UCSD-AML1 (cell line): ENCODE measurements around the gene IARS2.
"Not testable (repeated sequence)": the region's sequence is repeated elsewhere in the genome, so short reads cannot be mapped to it uniquely, and the experiment has no call there.

Experiments used
- DNase-seq: peaks from one replicate; lab custom pipeline; 2025; ENCODE audit not compliant: unreplicated experiment; lab: John Stamatoyannopoulos, UW

Gene IARS2

DNA sequence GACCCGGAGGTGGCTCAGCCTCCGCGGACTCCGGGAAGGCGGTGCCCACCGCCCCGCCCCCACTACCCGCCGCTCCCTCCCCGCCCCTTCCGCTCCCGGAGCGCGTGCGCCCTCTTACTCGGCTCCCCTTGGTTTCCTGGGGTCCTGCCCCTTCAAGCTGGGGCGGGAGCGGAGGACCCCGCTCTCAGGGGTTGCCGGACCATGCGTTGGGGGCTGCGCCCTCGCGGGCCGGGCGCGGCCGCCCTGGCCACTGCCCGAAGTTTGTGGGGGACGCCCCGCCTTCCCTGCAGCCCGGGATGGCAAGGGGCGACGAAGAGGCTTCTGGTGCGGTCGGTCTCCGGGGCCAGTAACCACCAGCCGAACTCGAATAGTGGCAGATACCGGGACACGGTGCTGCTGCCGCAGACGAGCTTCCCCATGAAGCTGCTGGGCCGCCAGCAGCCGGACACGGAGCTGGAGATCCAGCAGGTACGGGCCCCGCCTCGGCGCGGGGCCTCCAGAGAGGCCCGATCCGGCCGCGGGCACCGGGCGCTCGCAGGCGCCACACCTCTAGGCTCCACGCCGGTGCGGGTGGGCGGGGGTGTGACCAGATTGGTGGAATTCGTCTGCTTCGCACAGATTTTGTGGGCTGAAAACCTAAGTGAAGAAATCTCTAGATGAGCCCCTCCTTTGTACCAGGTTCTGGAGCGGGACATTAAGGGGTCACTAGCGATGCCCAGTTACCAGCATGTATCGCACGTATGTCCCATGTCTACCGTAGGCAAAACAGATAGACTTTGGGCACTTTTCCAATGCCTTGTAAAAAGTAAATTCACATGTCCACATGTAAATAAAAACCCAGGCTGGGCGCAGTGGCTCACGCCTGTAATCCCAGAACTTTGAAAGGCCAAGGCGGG, at the start of gene IARS2:
TSS of gene IARS2 (plus strand) at position 117 of the 896 bp plus-strand sequence. CDS start at position 202, 85 bp downstream.
- peak; percentile 90 for DNase-seq

DNA sequence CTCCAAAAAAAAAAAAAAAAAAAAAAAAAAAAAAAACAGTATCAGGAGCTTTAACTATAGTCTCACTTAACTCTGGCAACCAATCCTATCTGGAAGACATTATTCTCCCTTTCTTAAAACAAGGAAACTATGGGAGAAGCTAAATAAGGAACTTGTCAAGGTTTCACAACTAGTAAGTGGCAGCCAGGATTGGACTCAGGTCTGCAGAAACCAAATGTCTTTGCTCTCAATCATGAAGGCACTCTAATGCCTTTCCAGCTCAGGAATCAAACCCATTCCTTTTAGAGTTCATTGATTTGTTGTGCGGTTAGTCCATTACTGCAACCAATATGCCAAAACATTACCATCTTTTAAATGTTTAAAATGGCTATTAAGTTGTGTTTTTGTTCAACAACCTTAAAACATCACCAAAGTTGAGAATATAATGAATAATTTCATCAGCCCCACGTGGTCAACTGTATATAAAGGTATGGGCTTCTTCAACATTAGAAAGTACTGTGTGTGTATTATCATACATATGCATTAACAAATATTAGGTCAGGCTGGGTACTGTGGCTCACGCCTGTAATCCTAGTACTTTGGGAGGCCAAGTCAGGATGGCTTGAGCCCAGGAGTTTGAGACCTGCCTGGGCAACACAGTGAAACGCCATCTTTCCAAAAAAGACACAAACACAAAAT, 49.1 kb upstream of the IARS2 start:
- no peak for DNase-seq

DNA sequence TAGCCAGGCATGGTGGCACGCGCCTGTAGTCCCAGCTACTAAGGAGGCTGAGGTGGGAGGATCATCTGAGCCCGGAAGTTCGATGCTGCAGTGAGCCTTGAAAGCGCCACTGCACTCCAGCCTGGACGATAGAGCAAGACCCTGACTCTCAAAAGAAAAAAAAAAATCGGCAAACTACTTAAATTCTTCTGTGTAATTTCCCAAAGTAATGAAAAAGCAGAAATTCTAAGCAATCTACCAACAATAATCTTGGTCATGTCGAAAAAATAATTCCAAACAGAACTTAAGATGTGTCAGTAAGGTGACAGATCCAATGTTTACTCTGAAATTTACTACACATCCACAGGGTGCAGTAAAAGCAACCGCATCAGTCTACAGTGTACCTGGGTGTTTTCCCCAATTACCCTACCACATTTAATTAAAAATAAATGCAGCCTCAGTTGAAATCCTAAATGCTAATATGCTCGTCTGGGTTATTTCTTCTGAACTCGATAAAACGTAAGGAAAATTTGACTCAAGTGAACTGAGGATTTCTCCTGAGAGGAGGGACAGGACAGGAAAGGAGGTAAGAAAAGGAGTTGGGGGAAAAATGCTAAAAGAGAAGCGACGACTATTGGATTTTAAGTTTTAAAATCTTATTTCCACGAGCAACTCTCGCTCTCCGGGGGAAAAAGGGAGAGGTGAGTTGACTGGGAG, 48.4 kb upstream of the IARS2 start:
- DNase-seq = peak; percentile 31

DNA sequence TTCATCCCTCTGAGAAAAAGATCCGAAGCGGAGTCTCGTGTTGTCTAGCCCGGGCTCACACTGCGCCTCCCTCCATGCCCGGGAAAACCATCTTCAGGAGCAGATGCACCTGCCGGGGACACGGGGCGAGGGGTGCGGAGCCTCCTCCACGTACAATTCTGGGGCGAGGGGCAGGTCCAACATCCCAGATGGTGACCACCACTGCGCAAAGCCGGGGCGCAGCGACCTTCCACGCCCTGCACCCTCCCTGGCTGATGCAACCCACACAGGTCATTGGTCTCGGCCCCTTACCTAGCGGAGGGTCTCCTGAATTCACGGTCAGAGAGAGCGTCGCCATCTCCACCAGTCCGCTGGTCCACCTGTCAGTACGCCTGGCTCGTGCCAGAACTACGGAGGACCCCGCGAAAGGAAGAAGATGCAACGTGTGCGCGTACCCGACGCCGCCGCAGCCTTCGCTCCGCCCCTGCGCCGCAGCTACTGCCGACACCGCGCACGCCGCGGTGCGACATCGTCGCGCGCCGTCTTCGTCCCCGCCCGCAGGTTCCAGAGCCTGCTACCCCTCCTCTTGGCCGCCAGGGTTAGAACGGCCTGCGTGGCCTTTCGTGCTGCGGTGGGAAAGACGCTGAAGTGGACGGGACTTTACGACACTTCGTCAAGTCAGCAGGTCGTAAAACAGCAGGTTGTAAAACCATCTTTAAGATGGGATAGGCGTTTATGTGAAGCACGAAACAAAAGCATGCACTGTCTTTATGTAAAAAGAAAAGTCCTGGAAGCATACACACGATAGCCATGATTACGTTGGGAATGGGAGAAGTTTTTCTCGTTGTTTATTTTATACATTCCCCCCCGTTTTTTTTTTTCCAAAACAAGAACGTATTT, 47.6 kb upstream of the IARS2 start, which contains the start of gene EPRS1:
TSS of gene EPRS1 (minus strand) at position 454 of the 879 bp plus-strand sequence. CDS start at position 337, 117 bp downstream.
- peak; percentile 94 for DNase-seq

DNA sequence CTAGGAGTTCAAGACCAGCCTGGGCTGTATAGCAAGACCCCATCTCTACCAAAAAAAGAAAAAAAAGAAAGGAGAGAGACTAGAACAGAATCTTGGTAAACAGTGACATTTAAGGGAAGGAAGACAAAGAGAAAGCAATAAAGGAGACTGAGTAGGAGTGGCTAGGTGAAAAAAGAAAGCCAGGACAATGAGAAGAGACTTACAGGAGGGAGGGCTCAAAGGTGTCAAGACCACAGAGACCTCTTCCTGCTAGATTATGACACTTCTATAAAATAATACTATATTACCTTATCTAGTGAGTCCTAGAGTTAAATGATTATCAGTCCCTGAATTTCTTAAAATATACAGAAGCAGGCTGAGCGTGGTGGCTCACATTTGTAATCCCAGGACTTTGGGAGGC, 37.6 kb upstream of the IARS2 start:
- no peak for DNase-seq

DNA sequence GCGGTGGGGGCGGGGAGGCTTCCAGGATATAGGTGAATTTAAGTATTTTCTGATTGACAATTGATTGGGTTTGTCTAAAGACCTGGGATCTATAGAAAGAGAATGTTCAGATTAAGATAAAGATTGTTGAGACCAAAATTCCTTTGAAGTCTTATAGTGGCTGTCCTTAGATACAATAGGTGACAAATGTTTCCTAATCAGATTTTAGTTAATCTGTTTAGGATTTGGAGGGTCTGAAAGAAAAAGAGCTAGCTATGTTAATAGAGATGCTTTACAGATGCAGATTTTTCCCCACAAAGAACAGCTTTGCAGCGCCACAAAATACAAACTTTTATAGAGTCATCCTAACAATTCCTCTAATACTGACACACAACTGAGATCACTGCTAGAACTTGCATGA, 33.1 kb upstream of the IARS2 start:
- no peak for DNase-seq

DNA sequence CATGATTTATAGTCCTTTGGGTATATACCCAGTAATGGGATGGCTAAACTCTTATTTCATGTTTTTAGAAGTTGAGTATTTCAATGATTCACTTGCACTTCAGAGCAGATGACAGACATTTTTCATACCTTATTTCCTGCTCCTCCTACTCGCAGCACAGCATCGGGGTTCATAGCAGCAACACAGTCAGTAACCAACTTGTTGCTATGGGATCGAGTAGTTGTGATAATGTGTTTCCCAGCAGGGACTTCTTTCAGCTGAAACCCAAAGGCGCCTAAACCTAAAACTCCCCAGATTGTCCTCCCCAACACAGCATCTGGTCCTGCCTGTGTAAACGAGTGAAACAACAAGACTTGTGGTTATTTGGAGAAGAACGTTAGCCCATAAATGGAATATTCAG, 31.3 kb upstream of the IARS2 start:
- DNase-seq = no peak

DNA sequence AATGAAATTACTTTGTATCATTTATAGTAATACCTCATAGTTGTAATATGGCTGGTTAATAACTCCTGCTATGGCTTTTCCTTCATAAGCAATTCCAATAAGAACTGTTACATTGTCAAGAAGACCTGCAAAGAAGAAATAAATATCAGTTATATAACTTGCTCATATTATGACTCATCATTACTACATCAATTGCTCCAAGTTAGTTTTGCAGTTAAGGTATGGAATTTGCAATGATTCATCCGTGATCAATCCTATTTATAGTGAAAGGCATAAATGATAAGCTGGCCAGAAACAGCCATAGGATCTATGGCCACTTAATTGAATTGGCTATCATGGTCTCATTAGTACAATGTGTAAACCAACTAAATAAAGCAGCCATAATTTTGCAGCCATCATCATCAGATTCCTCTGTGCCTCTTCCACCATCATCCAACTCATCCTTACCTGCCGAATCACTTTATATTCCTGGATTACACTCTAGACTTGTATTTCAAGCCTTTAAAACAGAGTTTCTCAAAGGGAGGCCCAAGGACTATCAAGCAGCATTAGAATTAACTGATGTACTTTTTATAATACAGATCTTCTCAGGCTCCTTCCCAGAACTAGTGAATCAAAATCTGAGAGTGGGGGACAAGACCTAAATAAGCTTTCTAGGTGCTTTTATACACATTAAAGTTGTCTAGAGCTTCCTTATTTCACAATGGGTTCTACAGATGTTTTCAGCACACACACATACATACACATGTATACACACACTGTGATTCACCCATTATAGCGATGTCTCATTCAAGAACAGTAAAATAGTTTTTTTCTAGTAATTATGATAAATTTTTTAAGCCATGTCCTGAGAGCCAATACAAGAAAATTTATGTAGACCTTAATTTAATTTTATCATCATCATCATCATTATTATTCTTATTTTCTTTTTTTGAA, 26.4 kb upstream of the IARS2 start:
- no peak for DNase-seq

DNA sequence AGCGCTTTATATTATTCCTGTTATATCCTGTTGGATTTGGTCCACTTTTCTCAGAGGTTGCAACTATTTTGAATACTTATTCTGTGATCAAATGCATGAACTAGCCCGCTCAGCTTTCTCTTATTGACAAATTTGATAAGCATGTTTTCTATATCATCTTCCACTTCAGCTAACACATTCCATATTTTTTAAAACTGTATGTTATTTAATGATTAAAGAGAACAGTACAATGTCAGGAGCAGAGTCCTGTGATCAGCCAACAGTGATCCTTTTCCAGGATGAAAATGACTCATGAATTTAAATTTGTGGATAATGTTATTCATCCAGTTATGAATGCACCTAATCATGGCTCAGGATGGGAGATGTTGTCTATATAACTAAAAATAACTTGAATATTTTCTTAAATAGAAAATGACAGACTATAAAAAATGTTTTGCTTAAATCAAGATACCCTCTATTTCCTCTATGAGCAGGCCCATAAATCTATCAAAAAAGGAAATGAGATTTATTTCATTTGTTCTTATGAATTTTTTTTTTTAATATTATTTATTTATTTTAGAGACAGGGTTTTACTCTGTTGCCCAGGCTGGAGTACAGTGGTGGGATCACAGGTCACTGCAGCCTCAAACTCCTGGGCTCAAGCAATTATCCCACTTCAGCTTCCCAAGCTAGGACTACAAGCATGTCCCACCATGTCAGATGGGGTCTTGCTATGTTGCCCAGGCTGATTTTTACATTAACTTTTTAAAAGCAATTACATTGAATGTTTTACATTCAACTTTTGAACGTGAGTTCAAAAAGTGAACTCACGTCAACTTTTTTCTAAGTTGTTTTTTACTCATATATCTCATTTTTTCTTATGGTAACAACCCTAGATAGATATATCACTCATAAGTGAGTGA, 16.8 kb upstream of the IARS2 start:
- DNase-seq = no peak

DNA sequence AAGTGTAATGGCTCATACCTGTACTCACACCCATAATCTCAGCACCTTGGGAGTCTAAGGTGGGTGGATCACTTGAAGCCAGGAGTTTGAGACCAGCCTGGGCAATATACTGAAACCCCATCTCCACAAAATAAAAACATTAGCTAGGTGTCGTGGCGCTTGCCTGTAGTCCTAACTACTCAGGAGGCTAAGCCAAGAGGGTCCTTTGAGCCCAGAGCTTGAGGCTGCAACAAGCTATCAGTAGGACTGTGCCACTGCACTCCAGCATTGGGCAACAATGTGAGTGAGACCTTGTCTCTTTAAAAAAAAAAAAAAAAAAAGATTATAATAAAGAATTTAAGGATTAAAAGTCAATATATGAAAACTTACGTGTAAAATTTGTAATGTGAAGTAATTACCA, 16.0 kb upstream of the IARS2 start:
- DNase-seq = no peak

DNA sequence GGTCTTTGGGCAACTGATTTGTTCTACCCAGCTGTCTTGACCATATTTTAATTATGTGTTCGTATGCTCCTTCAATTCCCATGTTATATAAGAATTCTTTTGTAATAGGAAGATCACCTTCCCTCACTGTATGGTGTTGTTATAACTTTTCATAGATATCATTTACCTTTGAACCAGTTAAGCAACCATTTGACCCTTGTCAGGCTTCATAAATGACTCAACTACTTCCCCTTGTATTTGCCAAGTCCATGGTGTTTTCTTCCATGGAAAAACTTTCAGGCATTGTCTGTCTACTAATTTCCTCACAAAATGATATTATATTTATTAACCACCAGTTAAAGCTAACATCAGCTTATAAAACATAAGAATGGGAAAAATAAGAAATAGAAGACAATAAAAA, 9.5 kb upstream of the IARS2 start:
- no peak for DNase-seq

DNA sequence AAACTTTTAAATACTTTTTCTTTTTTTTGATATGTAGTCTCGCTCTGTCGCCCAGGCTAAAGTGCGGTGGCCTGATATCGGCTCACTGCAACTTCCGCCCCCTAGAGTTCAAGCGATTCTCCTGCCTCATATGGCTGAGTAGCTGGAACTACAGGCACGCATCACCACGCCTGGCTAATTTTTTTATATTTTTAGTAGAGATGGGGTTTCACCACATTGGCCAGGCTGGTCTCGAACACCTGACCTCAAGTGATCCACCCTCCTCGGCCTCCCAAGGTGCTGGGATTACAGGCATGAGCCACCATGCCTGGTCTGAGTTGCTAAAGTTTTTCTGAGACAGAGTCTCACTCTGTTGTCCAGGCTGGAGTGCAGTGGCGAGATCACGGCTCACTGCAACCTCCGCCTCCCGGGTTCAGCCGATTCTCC, 7.7 kb upstream of the IARS2 start:
- peak; percentile 7 for DNase-seq

DNA sequence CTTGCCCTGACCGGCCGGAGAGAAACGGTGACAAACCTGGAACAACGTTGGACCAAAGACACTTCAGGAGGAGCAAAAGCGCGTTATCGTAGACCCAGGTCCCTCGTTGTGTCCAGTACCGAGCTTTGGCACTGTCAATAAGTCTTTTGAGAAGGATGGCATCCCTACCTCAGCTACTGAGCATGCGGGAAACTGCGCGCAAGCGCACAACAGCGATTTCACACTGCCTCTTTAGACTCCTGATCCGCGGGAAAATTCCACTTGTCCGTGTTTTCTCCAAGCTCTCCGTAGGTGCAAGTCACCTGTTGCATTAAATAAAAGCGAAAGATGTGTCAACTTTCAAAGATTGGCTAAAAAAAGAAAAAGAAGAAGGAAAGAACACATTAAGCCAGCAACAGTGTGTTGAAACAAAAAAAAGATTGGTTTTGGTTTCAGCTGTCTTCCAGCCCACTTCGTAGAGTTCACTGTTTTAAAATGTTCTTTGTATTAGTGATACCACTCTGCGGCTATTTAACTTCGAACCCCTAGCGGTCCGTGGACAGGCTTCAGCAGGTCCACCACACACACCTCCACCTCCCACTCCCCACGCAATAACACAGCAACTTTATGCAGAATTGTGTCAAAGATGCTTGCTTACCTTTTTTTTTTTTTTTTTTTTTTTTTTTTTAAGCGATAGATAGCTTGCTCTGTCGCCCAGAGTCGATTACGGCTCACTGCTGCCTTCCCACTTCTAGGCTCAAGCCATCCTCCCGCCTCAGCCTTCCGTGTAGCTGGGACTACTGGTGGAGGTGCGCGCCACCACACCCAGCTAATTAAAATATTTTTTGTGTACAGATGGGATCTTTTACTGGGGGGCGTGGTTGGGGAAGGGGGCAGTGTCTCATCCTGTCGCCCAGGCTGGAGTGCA, 4.0 kb upstream of the IARS2 start, which contains the start of gene BPNT1:
TSS of gene BPNT1 (minus strand) at position 139 of the 907 bp plus-strand sequence. CDS start 9,942 bp downstream, outside the sequence.
- peak; percentile 92 for DNase-seq

DNA sequence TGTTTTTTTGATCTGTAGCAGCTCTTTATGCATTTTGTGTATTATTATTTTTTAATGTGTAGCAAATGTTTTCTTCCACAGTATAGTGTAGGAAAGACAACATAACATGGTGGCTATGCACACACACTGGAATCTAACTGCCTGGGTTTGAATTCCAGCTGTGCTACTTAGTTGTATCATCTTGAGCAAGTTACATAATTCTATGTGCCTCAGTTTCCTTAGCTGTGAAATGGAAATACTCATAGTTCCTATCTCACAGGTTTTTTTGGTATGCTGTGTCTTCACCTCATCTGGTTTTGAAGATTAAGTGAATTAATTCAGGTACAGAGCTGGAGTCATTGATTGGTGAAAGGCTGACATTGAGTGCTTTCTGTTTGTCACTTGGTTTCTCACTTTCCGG, 1.2 kb upstream of the IARS2 start:
- no peak for DNase-seq

DNA sequence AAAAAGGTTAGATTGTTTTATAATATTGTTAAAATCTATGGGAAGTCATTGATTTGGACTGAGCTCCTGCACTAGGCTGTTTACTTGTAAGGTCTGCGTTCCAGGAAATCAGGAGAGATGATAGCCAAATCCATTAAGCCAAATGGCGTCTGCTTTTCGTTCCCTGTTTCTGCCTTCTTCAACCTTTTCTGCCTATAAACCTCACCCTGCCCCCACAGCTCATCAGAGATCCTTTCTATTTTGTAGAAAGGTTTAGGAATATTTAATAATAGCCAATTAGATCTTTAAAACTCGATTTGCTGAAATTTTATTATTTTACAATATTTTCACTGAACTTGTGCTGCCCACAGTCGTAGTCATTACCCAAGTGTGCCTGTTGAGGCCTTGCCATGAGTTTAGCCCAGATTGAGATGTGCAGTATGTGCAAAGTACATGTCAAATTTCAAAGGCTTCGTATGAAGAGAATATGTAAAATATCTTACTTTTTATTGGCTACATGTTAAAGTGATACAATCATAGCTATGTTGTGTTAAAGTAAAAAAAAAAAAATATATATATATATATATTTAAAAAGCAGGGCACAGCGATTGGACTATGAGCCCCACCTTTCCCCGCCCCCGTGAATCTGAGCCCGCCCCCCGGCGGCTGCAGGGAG, 444 bp upstream of the IARS2 start:
- DNase-seq = no peak

DNA sequence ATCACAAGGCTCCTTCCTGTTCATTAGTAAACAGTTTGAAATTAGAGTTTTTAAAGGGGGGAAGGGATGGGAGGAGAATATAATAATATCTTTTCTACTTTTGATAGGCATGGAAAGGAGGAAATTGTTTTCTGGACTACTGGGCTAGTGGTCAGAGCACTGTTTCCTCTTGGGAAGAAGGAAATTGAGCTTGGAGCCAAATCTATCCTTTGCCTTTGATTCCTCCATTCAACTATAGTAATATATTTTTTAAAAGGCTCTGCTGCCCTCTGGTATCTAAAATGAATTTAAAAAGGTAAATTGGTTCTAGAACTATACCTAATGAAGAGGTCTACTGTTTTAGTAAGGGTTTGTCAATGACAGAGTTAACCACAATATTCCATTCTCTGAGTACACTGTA, 5.9 kb downstream of the IARS2 start:
- no peak for DNase-seq

DNA sequence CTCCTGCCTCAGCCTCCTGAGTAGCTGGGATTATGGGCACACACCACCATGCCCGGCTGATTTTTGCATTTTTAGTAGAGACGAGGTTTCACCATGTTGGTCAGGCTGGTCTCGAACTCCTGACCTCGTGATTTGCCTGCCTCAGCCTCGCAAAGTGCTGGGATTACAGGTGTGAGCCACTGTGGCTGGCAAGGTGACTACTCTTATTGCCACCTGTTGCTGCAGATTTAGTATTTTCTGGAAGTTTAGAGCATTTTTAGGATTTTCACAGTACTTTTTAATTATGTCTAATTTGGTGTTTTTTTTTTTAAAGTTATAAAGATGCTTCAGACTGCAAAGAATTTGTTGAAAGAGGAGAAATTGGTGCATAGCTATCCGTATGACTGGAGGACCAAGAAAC, 16.5 kb downstream of the IARS2 start:
- DNase-seq = not testable (repeated sequence)
